Diencephalon (tissue), 1 donor: ENCODE measurements around the gene CDH26. TPM values are rescaled to one million over a fixed set of nuclear protein-coding genes. Genes with fewer than 3 reads are reported as not detected.

Experiments
- total RNA-seq: library from RNA; depleted of rRNA; stranded (reverse); fragments of >200 nt; gene quantifications from one replicate; pipeline ENCODE4 v1.2.3, GENCODE V29; 2014

CDH26 gene
- 0.69 TPM for total RNA-seq

GRCh38 chr20:59958123-59958522 is at the start of gene CDH26:
Gene CDH26, plus strand, starts transcription at chr20:59958423. Its CDS starts 304 bp downstream, at chr20:59958727.

GRCh38 chr20:59933296-59933848 is 24.9 kb upstream of the CDH26 start, which contains the start of gene SYCP2:
Gene SYCP2, minus strand, starts transcription at chr20:59933637. Its CDS starts 11,224 bp downstream, at chr20:59922413.

DNA sequence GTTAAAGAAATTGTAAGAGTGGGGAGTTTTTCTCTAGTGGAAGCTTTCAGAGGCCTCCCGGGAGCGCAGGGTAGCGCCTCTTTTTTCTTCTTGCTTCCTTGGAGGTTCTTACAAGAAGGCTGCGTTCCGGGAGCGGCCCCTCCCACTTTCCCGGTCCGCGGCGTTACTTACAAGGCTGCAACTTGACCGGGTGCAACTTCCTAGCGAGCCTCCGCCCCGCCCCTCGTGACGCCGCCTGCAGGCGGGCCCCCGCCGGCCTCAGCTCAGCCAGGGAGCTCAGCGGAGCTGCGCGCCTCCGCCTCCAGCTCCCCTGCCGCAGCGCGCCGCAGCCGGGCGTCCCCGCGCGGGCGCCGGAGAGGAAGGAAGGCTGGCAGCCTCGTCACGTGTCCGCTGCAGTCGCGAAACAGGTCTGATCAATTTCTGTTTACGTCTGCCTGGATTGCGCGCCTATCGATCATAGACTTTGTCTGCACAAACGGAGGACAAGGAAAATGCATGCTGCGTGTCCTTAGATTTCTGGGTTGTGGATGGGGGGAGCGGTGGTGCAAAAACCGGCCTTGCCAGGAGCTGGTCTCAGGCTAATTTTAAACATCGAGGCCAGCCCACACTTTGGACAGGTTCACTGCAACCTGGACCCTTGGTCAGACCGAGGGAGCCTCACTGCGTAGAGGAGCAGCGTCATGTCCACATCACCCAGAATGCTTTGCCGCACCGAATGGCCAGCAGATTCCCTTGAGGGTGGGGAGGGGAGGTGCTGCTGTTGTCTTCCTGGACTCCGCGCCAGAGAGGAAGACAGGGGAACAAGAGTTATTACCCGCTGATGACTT is 17.9 kb upstream of the CDH26 start, which contains the start of the genes FAM217B and PPP1R3D:
FAM217B (plus strand) TSS at position 261 of the 827 bp plus-strand sequence. CDS start 3,555 bp downstream, outside the sequence.
PPP1R3D (minus strand) TSS at position 177 of the 827 bp plus-strand sequence. CDS start 374 bp downstream, outside the sequence.

Other genes starting within 250 kb of the CDH26 start
- 4.2 TPM for gene SYCP2, start 24.8 kb upstream of the CDH26 start, total RNA-seq
- gene PPP1R3D, start 18.1 kb upstream of the CDH26 start, total RNA-seq: 6.5 TPM
- gene FAM217B, start 18.0 kb upstream of the CDH26 start, total RNA-seq: 26.5 TPM